ENCODE data around the gene CFAP251.

GRCh38 chr12:122052285-122052684, 133.9 kb downstream of the CFAP251 start:
- TF ChIP-seq ZNF296 (CRISPR knock-in tag; conservative IDR thresholded peaks at IDR 0.05) (no peak), HDAC2 (CRISPR knock-in tag; IDR thresholded peaks at IDR 0.05) (no peak), ZNF274 (CRISPR knock-in tag; IDR thresholded peaks at IDR 0.05) (no peak), POLR2AphosphoS5 (IDR thresholded peaks at IDR 0.05; ENCODE audit: low read depth, low read length) (no peak), KLF6 (CRISPR knock-in tag; IDR thresholded peaks at IDR 0.05) (no peak)
